Fibroblast of lung (primary cell): ENCODE data around the gene EFCAB8. TPM values are rescaled to one million over a fixed set of nuclear protein-coding genes. Genes with fewer than 3 reads are reported as not detected.

ENCODE experiments used
- DNase-seq, 2 donors: peaks; one replicate each; pipeline versions ENCODE4 v3.0.0 to v3.0.0-alpha.2; 2010; ENCODE audit warnings: low read depth in 2 of 2
- H2AFZ ChIP-seq: 2 replicates; pipeline ENCODE4 v1.5.1; 2012; ENCODE audit warnings: low read length, control low read depth, inconsistent platforms
- H3K27ac ChIP-seq: 2 replicates; pipeline ENCODE4 v1.5.1; 2011; ENCODE audit warnings: low read length, control low read depth; ENCODE audit not compliant: insufficient read depth
- H3K27me3 ChIP-seq: 2 replicates; pipeline ENCODE4 v1.5.1; 2011; ENCODE audit warnings: mild to moderate bottlenecking, low read length; ENCODE audit not compliant: control insufficient read depth, insufficient read depth
- H3K36me3 ChIP-seq: 2 replicates; pipeline ENCODE4 v1.5.1; 2011; ENCODE audit warnings: low read length; ENCODE audit not compliant: control insufficient read depth, insufficient read depth
- H3K4me1 ChIP-seq: 2 replicates; pipeline ENCODE4 v1.5.1; 2011; ENCODE audit warnings: low read length; ENCODE audit not compliant: control insufficient read depth, insufficient read depth; ENCODE audit errors: extremely low read depth
- H3K4me2 ChIP-seq: 2 replicates; pipeline ENCODE4 v1.5.1; 2011; ENCODE audit warnings: low read length, control low read depth; ENCODE audit not compliant: insufficient read depth; ENCODE audit errors: extremely low read depth
- H3K4me3 ChIP-seq, 4 experiments: fragments of 200-600 bp in 1 of 4; sonication (generic) in 1 of 4; replicated peaks in 1 of 4; 2 replicates each; pipeline ENCODE4 v1.5.1; 2011 to 2016; ENCODE audit warnings: low read length in 4 of 4, low read depth in 3 of 4, mild to moderate bottlenecking in 3 of 4, control low read depth in 2 of 4, inconsistent platforms in 1 of 4, mixed read lengths in 1 of 4; ENCODE audit not compliant: insufficient read depth in 1 of 4; ENCODE audit errors: control extremely low read depth in 1 of 4
- H3K79me2 ChIP-seq: 2 replicates; pipeline ENCODE4 v1.5.1; 2012; ENCODE audit warnings: mild to moderate bottlenecking, low read length, inconsistent platforms; ENCODE audit not compliant: control insufficient read depth, insufficient read depth
- H3K9ac ChIP-seq: 2 replicates; pipeline ENCODE4 v1.5.1; 2011; ENCODE audit warnings: mild to moderate bottlenecking, low read length, control low read depth; ENCODE audit not compliant: insufficient read depth
- H3K9me3 ChIP-seq: 2 replicates; pipeline ENCODE4 v1.5.1; 2012; ENCODE audit warnings: low read depth, low read length; ENCODE audit not compliant: control insufficient read depth, insufficient read depth
- H4K20me1 ChIP-seq: 2 replicates; pipeline ENCODE4 v1.5.1; 2011; ENCODE audit warnings: low read length; ENCODE audit not compliant: control insufficient read depth, insufficient read depth; ENCODE audit errors: extremely low read depth
- CTCF ChIP-seq, 2 donors: IDR thresholded peaks in 1 of 2; conservative IDR thresholded peaks in 1 of 2; 1 replicate in 1 of 2; 2 replicates in 1 of 2; pipeline ENCODE4 v1.5.1; 2011 to 2012; ENCODE audit warnings: low read length in 2 of 2, control low read depth in 1 of 2, inconsistent platforms in 1 of 2, low read depth in 1 of 2, mild to moderate bottlenecking in 1 of 2
- EZH2 ChIP-seq: IDR thresholded peaks from 2 replicates; pipeline ENCODE4 v1.5.1; 2012; ENCODE audit warnings: low read length, control low read depth, mild to moderate bottlenecking; ENCODE audit errors: missing control alignments
- polyA plus RNA-seq, 2 donors: library from polyadenylated mRNA; depleted of rRNA in 1 of 2; stranded (reverse) in 1 of 2; unstranded in 1 of 2; fragments of >200 nt; gene quantifications; 2 replicates each; pipeline ENCODE4 v1.2.1, GENCODE V29; 2011 to 2012; ENCODE audit warnings: missing spikeins in 1 of 2
- total RNA-seq: library from RNA; depleted of rRNA; stranded (reverse); fragments of >200 nt; gene quantifications from 2 replicates; pipeline ENCODE4 v1.2.1, GENCODE V29; 2014

Gene EFCAB8
- total and polyA plus RNA-seq, 2 donors (not counting 1 experiment from before 2014, with no cell fraction given) = under 0.01 TPM; not detected in 1

- DNase-seq = peak; percentile 20 to 57
- H3K4me2 ChIP-seq = no peak overlapping the region
Observed at GRCh38 chr20:32828029-32828680, 30.6 kb upstream of the EFCAB8 start.

DNA sequence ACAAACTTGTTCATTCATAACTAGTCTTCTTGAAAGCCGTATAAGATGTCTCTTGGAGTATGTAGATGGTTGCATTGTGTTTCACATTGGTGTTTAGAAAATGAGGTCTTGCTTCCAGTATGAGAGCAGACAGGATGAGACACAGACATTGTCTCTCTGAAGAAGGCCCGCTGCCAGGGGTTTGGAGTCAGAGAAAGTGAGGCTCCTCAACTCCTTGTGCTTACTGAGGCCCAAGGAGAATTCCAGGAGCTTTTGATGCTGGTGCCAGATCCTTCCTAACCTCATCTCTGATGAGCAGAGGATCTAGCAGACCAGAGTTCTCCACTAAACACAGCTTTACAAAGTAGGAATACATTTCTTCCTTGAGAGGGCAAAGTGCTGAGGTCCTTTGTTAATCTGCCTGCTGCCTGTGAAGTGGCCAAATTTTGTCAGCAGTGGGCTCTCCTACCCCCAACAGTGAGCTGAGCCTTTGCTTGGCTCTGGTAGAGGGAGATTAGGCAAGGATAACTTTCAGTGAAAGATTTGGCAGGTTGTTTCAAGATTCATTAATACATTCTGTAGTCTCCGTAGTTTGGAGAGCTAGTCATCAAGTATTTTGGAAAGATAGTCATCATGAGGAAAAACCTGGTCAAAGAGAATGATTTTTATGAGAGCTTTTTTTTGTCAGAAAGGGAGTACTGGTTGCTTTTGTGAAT, 29.3 kb upstream of the EFCAB8 start:
- Histone ChIP-seq H3K4me2 (no peak overlapping the region), H3K9me3 (no peaks in the 10 kb centered on the region), H3K36me3 (peaks cover 6% of the 10 kb centered on the region), H3K27me3 (no peaks in the 10 kb centered on the region), H3K9ac (no peak overlapping the region), H3K79me2 (peaks cover 83% of the 10 kb centered on the region), H3K4me3 (no peak overlapping the region), H3K4me1 (peaks cover 2% of the 10 kb centered on the region), H2AFZ (no peak overlapping the region), H3K27ac (peak overlapping the region; percentile 34), H4K20me1 (peaks cover 1% of the 10 kb centered on the region)
- TF ChIP-seq CTCF (conservative IDR thresholded peaks at IDR 0.05 in 1 of 2, IDR thresholded peaks at IDR 0.05 in 1 of 2; ENCODE audit: low read depth in 1 of 2, low read length in 2 of 2) = no peak
- no peak for TF ChIP-seq EZH2
- peak in 1 of 2 donors; percentile 60 for DNase-seq

More at GRCh38 chr20:32828029-32828680, 30.6 kb upstream of the EFCAB8 start:
- Histone ChIP-seq H3K79me2 (peaks cover 87% of the 10 kb centered on the region), H3K4me1 (peaks cover 12% of the 10 kb centered on the region), H4K20me1 (peaks cover 1% of the 10 kb centered on the region), H3K27ac (no peak overlapping the region), H3K9me3 (no peaks in the 10 kb centered on the region), H2AFZ (no peak overlapping the region), H3K9ac (no peak overlapping the region), H3K36me3 (peaks cover 6% of the 10 kb centered on the region), H3K4me3 (no peak overlapping the region), H3K27me3 (no peaks in the 10 kb centered on the region)
- TF ChIP-seq CTCF (conservative IDR thresholded peaks at IDR 0.05 in 1 of 2, IDR thresholded peaks at IDR 0.05 in 1 of 2; ENCODE audit: low read depth in 1 of 2, low read length in 2 of 2) = no peak
- no peak for TF ChIP-seq EZH2

DNA sequence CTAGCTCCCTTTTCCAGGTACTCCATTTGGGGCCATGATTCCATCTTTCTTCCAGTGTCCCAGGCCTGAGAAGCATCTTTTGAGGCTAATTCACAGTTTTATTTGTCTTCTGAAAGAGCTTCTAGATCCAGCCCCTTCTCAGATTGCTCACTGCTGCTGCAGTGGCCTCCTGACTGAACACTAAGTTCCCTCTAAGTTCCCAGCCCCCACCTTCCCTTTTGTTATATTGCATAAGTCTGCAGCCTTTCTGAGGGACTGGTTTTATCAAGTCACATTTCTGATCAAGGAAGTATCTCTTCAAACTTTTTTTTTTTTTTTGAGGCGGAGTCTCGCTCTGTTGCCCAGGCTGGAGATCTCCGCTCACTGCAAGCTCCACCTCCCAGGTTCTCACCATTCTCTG, 28.3 kb upstream of the EFCAB8 start:
- no peak overlapping the region for H3K4me2 ChIP-seq

More for the DNA sequence above, 28.3 kb upstream of the EFCAB8 start:
- peak; percentile 41 to 53 for DNase-seq
- Histone ChIP-seq H3K27ac (no peak overlapping the region), H3K79me2 (peaks cover 75% of the 10 kb centered on the region), H3K27me3 (no peaks in the 10 kb centered on the region), H3K9ac (no peak overlapping the region), H3K4me3 (no peak overlapping the region), H4K20me1 (peaks cover 1% of the 10 kb centered on the region), H3K36me3 (peaks cover 6% of the 10 kb centered on the region), H3K9me3 (no peaks in the 10 kb centered on the region), H2AFZ (no peak overlapping the region), H3K4me1 (peaks cover 2% of the 10 kb centered on the region)
- no peak for TF ChIP-seq CTCF (conservative IDR thresholded peaks at IDR 0.05 in 1 of 2, IDR thresholded peaks at IDR 0.05 in 1 of 2; ENCODE audit: low read depth in 1 of 2, low read length in 2 of 2)
- no peak for TF ChIP-seq EZH2
